A204.1 (cell line): ENCODE results near the gene SMIM24.
"Not testable (repeated sequence)": the region's sequence is repeated elsewhere in the genome, so short reads cannot be mapped to it uniquely, and the experiment has no call there.

Experiments used
- FAIRE-seq: peaks from 2 replicates; lab custom pipeline; 2012; peaks lifted over from hg19 to GRCh38; lab: Jason Lieb, UNC

The SMIM24 gene

GRCh38 chr19:3455960-3456601 is 24.2 kb downstream of the SMIM24 start:
- FAIRE-seq, result no peak

GRCh38 chr19:3455393-3455955 is 24.9 kb downstream of the SMIM24 start:
- no peak for FAIRE-seq

DNA sequence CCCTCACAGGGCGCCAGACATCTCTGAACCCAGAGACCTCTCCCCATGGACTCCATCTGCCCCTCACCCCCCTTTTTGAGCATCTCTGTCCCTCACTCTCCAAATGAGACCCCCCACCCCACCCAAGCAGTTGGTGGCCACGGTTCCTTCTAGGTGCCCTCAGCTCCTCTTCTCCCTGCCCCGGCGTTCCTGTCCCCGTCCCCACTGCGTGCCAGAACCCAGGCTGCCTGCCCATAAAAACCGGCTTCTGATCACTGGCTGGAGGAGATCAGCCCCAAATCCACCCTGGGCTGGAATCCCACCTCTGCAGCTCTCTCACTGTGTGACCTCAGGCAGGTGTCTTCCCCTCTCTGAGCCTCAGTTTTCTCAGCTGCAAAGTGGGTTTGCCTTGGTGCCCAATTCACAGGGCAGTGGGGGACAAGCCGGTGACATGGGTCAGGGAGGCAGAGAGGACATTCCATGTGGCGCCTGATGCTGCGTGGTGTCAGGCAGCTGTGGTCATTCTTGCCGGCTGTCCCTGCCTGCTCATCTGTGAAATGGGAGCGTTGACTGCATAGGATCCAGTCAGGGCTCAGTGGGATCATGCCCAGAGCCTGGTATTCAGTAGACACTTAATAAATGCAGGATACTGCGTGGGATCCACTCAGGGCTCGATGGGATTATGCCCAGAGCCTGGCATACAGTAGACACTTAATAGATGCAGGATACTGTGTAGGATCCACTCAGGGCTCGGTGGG is 25.5 kb downstream of the SMIM24 start:
- no peak for FAIRE-seq

GRCh38 chr19:3453840-3454239 is 26.5 kb downstream of the SMIM24 start:
- no peak for FAIRE-seq

GRCh38 chr19:3452942-3453214 is 27.4 kb downstream of the SMIM24 start:
- not testable (repeated sequence) for FAIRE-seq

GRCh38 chr19:3452171-3452941 is 28.0 kb downstream of the SMIM24 start:
- no peak for FAIRE-seq

- no peak for FAIRE-seq
Observed at GRCh38 chr19:3451451-3451866, 28.9 kb downstream of the SMIM24 start.

DNA sequence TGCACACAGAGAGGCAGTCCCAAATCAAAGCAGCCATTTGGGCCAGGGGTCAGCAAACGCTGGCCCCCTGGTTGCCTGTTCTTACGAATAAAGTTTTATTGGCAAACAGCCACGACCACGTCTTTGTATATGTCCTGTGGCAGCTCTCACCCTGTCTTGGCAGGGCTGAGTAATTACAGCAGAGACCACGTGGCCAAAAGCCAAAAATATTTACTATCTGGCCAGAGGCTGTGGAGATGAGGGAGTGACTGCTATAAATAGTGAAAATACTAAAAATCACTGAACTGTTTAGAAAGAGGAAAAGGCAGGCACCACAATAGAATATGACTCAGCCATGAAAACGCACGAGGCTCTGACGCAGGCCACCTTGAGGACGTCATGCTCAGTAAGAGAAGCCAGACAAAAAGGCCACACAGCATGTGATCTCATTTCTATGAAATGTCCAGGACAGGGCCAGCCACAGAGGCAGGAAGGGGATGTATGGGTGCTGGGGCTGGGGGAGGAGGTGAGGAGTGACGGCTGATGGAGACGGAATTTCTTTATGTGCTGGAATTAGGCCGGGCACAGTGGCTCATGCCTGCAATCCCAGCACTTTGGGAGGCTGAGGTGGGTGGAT is 29.4 kb downstream of the SMIM24 start:
- no peak for FAIRE-seq

- no peak for FAIRE-seq
Observed at GRCh38 chr19:3448616-3449334, 31.6 kb downstream of the SMIM24 start.

- not testable (repeated sequence) for FAIRE-seq
Observed at GRCh38 chr19:3446657-3447056, 33.7 kb downstream of the SMIM24 start.

DNA sequence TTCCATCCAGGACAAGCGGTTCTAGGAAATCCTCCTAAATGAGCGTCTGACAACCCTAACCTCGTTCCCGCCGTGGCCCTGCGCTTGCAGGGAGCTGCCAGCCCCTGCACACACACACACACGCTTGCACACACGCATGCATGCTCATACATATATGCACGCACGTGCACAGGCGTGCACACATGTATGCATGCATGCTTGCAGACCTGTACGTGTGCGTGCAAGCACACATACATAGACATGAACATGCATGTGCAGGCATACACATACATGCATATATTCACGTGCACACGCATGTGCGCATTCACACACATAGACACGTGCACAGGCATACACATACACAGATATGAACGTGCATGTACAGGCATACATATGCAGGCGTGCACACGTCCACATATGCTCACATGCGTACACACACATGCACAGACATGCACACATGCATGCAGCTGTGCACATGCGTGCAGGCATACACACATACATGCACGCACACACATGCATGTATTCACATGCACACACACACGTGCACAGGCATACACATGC is 35.6 kb downstream of the SMIM24 start:
- no peak for FAIRE-seq

DNA sequence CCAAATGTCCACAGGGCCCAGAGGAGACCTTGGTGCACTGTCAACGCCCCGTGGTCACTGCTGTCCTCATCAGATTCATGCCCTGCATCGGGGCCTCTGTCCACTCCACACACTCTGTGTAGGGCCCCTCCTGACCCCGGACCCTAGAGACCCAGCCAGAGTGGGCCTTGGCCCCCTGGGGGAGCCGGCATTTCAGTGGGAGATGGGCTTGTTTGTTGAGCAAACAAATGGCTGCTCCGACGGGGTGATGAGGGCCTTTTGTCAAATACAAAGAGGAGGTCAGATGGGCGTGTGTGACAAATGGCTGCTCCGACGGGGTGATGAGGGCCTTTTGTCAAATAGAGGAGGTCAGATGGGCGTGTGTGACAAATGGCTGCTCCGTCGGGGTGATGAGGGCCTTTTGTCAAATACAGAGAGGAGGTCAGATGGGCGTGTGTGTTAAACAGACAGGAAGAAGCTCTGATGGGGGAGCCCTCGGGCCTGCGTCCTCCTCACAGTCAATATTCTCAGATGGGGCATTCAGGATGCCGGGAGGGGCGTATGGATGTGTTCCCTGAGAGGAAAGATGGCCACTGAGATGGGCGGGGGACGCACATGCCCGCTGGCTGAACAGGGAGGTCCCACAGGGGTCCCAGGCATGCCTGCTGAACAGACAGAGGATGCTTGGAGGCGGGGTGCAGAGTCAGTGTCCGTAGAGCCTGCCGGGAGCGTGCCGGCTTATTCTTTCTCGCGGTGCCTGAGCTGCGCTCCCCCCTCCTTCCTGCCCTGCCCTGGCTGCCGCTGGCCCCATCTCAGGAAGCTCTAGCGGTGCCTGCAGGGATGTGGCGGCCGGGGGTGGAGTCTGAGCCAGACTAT is 36.3 kb downstream of the SMIM24 start:
- no peak for FAIRE-seq

- no peak for FAIRE-seq
Observed at GRCh38 chr19:3442487-3443071, 37.7 kb downstream of the SMIM24 start.

DNA sequence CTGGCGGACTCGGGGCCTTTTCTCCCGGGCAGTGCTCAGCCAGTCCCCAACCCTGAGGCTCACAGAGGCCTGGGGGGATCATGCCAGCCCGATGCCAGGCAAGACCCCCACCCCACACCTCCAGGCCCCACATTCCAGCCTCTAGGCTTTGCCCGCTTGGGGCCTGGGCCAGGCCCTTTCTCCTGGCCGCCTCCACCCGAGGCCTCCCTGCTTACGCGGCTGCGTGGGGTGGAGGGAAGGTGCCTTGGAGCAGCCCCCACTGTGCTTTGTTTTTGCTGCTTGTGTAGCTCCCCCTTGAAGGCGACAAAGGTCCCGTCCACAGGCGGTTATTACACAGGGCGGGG is 38.4 kb downstream of the SMIM24 start:
- no peak for FAIRE-seq

DNA sequence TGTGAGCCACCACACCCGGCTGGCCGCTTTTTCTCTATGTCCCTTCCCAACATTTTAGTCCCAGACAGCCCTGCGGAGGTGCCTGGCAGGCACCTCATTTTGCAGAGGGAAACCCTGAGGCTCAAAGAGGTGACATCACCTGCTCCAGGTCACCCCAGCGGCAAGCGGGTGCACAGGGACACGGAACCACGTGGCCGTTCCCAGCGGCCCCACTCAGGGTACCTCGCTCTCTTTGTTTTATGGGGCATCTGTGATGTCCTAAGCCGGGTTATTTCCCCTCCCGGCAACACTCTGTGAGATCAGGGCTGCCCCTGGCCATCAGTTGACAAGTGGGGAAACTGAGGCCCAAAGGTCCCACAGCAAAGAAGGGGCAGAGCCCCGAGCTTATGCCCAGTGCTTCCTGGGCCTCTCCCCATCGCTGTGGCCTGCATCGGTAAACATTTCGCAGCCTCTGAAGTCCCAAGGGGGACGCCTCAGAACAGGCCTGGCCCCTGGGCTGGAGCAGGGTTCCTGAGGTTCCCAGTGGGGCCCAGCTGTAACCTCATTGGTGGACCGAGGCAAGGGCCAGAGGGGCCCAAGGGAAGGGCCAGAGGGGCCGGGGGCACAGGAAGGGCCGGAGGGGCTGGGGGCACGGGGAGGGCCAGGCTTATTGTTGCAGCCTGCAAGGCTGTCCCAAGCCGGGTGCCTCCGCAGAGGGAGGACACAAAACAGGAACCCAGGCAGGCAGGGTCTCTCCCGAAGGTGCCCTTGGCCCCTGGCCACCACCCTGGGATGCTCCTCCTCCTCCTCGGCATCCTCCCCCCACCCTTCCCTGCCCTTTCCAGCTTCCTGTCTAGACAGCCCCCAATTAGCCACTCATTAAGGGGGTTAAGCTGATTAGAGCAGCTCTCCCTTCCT is 39.0 kb downstream of the SMIM24 start:
- no peak for FAIRE-seq

GRCh38 chr19:3440082-3440481 is 40.2 kb downstream of the SMIM24 start:
- no peak for FAIRE-seq

DNA sequence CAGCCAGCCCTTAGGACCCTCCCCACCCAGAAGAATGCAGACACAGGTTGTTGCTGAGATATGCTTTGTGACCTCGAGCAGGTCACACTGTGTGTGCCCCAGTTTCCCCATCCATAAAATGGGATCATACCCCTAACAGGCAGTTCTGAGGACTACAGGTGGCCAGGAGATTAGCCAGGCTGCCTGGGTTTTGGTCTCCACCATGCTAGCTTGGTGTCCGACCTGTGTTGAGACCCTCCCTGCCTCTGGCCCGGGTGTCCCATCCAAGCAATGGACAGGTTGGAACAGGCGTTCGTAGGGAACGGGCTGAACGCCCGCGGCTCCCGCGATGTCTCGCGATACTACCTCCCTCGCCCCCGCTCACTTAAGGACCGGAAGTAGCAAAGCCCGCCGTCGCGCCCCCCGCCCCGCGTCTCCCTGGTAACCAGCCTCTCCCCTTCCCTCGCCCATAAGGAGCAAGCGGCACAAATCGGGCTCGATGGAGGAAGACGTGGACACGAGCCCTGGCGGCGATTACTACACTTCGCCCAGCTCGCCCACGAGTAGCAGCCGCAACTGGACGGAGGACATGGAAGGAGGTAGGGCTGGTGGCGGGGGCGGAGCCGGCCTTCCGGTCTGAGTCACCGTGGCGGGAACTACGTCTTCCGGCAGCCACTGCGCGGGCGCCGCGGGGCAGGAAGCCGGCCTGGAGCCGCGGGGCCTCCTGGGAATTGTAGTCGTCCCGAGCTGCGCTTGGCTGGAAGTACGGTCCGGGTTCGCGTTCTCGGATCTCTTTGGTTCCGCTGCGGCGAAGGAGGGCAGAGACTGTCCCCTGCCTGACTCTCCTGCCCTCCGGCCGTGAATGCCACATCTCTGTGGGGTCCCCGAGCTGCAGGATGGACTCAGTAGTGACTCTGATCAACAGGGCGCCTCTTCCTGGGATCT is 45.4 kb downstream of the SMIM24 start:
- FAIRE-seq, result no peak

DNA sequence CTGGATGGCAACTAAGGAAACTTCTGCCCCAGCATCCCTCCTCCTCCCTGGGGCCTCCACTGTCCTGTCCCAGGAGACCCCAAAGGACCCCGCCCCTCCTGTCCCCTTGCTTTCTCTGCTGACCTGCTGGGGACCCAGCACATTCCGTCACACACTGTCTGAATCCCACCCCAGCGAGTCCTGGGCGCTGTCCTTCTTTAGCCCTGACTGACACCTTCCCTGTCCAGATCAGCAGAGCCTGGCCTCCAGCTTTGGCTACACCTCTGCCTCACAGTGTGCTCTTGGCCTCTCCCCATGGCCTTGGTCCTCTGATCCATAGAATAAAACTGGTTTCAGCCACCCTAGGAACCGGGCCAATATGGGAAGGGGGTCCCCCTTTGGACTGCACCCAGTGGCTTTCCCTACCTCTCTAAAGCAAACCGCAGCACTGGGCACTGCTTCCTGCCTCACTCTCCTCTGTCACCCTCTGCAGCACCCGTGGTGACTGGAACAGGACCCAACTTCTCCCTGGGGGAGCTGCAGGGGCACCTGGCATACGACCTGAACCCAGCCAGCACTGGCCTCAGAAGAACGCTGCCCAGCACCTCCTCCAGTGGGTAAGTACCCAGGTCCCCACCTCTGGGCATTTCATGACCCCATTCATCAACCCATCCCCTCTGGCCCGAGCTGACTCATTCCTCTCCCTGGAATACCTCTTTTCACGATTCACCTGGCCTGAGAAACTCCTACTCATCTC is 46.4 kb downstream of the SMIM24 start:
- no peak for FAIRE-seq
